HG03025 (cell line): ENCODE results near the gene STRAP.
"Not testable (repeated sequence)": the region's sequence is repeated elsewhere in the genome, so short reads cannot be mapped to it uniquely, and the experiment has no call there.

Experiments used
- ATAC-seq: cut with Tn5 transposase; IDR thresholded peaks from one replicate; pipeline ENCODE4 v1.9.1; 2021; ENCODE audit warnings: mild to moderate bottlenecking, moderate library complexity; ENCODE audit not compliant: unreplicated experiment, low FRiP score

Gene STRAP

GRCh38 chr12:15863984-15864383 is 18.2 kb upstream of the STRAP start:
- peak; percentile 87 for ATAC-seq

- no peak for ATAC-seq
Measured at GRCh38 chr12:15868186-15868585, 14.0 kb upstream of the STRAP start.

- ATAC-seq = no peak
Measured at GRCh38 chr12:15873556-15873955, 8.6 kb upstream of the STRAP start.

- not testable (repeated sequence) for ATAC-seq
Measured at GRCh38 chr12:15874556-15875145, 7.5 kb upstream of the STRAP start.

GRCh38 chr12:15875863-15876262 is 6.3 kb upstream of the STRAP start:
- ATAC-seq = no peak

- ATAC-seq = no peak
Measured at GRCh38 chr12:15879413-15879812, 2.8 kb upstream of the STRAP start.

- no peak for ATAC-seq
Measured at GRCh38 chr12:15880721-15881120, 1.5 kb upstream of the STRAP start.

GRCh38 chr12:15883536-15883935 is 1.3 kb downstream of the STRAP start:
- ATAC-seq = no peak

- ATAC-seq = no peak
Measured at GRCh38 chr12:15886372-15887042, 4.3 kb downstream of the STRAP start.

- no peak for ATAC-seq
Measured at GRCh38 chr12:15887043-15887817, 5.0 kb downstream of the STRAP start.

- no peak for ATAC-seq
Measured at GRCh38 chr12:15892645-15893259, 10.6 kb downstream of the STRAP start.

GRCh38 chr12:15893260-15893659 is 11.1 kb downstream of the STRAP start:
- no peak for ATAC-seq

GRCh38 chr12:15896867-15897266 is 14.7 kb downstream of the STRAP start:
- ATAC-seq = no peak

GRCh38 chr12:15897433-15897832 is 15.2 kb downstream of the STRAP start:
- ATAC-seq = no peak

- no peak for ATAC-seq
Measured at GRCh38 chr12:15899282-15899870, 17.2 kb downstream of the STRAP start.

GRCh38 chr12:15904378-15904920 is 22.3 kb downstream of the STRAP start:
- no peak for ATAC-seq

- no peak for ATAC-seq
Measured at GRCh38 chr12:15910468-15910863, 28.3 kb downstream of the STRAP start.

- peak; percentile 91 for ATAC-seq
Measured at GRCh38 chr12:15910864-15911721, 28.9 kb downstream of the STRAP start, which contains the start of gene DERA. Gene DERA, plus strand, starts transcription at chr12:15911332. Its CDS starts 52 bp downstream, at chr12:15911384.

- not testable (repeated sequence) for ATAC-seq
Measured at GRCh38 chr12:15911931-15912330, 29.7 kb downstream of the STRAP start.
